RWPE1 (cell line): ENCODE measurements around the gene HELT.
"Not testable (repeated sequence)": the region's sequence is repeated elsewhere in the genome, so short reads cannot be mapped to it uniquely, and the experiment has no call there.

Source experiments
- CTCF ChIA-PET: fragments of 350-600 bp; sonication (Branson Sonifier 250); formaldehyde crosslinking; extraction: SDS; loops from one replicate; lab custom pipeline; 2021; lab: Yijun Ruan, JAX
- POLR2A ChIA-PET: fragments of 400-600 bp; formaldehyde crosslinking; extraction: SDS; loops from one replicate; lab custom pipeline; 2020; ENCODE audit warnings: antibody characterized with exemption; ENCODE audit not compliant: low non-redundant PET; lab: Yijun Ruan, JAX
- DNase-seq: peaks from one replicate; pipeline ENCODE4 v3.0.0; 2012; ENCODE audit warnings: low spot score
- H3K27ac ChIP-seq: fragments of 450-650 bp; 2 replicates; pipeline ENCODE4 v1.5.1; 2017
- TF ChIP-seq, protein P1 (sequence below): fragments of 450-650 bp; conservative IDR thresholded peaks from 2 replicates; pipeline ENCODE4 v1.5.1; 2017; ENCODE audit warnings: low read depth, mild to moderate bottlenecking

HELT gene

DNA sequence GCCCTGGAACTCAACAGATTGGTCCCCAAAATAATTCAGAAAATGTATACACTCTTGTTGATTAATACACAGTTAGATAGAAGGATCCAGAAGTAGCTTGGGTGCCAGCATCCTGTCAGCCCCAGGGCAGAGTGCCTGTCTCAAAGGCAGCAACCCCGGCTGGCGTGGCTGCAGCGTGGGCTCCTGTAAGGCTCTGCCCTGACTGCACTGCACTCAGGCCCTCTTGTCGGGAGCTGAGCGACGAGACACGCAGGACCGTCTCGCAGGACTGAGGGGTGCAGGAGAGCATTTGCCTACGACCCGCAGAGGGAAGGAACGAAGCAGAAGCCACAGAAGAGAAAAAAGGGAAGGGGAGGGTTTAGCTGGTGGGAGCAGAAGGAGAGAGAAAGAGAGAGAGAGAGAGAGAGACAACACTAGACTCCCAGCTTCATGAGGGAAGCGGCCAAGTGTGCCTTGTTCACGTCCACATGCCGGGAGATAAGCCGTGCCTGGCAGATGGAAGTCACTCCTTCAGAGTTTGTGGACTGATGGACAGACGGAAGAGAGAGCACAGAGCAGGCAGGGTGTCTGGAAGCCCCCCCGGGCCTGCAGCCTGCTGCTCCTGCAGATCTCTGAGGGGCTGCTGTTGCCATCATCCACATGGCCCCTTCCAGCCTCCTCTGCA lies 38.7 kb upstream of the HELT start:
- ChIA-PET POLR2A (no interaction called here), CTCF (no interaction called here)
- H3K27ac ChIP-seq: no peak overlapping the region
- DNase-seq: no peak
- TF ChIP-seq, protein P1, sequence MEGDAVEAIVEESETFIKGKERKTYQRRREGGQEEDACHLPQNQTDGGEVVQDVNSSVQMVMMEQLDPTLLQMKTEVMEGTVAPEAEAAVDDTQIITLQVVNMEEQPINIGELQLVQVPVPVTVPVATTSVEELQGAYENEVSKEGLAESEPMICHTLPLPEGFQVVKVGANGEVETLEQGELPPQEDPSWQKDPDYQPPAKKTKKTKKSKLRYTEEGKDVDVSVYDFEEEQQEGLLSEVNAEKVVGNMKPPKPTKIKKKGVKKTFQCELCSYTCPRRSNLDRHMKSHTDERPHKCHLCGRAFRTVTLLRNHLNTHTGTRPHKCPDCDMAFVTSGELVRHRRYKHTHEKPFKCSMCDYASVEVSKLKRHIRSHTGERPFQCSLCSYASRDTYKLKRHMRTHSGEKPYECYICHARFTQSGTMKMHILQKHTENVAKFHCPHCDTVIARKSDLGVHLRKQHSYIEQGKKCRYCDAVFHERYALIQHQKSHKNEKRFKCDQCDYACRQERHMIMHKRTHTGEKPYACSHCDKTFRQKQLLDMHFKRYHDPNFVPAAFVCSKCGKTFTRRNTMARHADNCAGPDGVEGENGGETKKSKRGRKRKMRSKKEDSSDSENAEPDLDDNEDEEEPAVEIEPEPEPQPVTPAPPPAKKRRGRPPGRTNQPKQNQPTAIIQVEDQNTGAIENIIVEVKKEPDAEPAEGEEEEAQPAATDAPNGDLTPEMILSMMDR: no peak

DNA sequence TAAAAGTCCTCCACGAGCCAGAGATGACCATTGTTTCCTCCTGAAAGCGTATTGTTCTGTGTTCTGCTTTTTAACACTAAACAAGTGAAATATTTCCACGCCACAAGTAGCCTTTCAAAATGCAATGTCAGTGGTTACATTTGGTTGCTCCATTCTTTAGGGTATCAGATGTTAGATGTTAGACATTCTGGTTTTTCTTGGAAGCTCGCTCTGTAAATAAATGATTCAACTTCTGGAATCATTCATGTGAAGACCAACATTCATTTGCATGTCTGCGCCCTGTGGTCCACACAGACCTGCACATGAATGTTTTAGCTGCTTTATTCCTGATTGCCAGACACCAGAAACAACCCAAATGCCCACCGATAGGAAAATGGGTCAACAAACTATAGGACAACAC lies 38.0 kb upstream of the HELT start:
- TF ChIP-seq, protein P1: no peak
- DNase-seq: no peak
- no peak overlapping the region for H3K27ac ChIP-seq
- ChIA-PET CTCF (no interaction called here), POLR2A (no interaction called here)

DNA sequence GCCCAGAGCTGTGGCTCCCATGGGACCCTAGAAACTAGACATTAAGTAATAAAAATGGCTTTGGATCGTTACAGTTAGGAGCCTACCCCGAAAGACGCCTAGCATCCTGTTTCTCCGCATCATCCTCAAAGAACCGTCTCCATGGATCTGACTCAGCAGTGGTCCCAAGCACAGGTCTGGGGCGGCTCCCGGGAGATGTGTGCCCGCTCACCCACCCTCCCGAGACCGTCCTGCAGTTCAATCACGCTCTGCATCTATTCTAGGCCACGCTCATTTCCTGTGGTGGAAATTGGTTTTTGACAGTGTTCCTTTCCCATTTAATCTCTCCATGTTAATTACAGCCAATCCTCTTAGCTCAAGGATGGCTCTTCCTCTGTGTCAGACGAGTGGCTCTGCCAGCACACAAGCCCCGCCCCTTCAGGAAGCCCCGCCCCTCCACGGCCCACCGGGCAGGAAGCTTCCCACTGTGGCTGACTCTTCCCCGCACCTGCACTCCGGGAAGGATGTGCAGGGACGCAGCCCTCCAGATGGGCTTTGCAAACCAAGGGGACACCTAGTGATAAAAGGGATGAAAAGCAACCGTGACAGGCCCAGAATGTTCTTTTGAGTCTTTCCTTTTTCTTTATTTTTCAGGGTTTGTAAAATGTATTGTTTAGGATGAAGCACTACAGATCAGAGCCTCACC lies 34.5 kb upstream of the HELT start:
- DNase-seq: peak; percentile 50
- TF ChIP-seq, protein P1: peak; percentile 24; the same call in 1 of the 2 replicates
- ChIA-PET POLR2A (no interaction called here), CTCF (interaction anchor here (0.5 to 1.4 kb wide), 9 partner anchors 9 to 627 kb away, joined by 3 to 6 read pairs (median 5); no protein-coding TSS in a partner anchor)
- no peak overlapping the region for H3K27ac ChIP-seq

DNA sequence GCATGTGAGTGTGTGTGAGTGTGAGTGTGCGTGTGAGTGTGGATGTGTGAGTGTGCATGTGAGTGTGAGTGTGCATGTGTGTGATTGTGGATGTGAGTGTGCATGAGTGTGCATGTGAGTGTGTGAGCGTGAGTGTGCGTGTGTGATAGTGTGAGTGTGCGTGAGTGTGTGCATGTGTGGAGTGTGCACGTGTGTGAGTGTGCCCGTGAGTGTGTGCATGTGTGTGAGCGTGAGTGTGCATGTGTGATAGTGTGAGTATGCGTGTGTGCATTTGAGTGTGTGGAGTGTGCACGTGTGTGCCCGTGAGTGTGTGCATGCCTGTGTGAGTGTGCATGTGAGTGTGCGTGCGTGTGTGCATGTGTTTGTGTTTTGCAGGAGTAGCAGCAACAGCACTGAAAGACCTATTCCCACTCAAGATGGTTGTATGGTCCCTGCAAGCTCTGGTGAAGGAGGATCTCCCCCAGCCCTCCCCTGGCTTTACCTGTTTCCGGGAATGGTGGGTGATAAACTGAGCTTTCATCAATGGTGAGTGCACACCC lies 30.7 kb upstream of the HELT start:
- no peak overlapping the region for H3K27ac ChIP-seq
- ChIA-PET CTCF (no interaction called here), POLR2A (no interaction called here)

DNA sequence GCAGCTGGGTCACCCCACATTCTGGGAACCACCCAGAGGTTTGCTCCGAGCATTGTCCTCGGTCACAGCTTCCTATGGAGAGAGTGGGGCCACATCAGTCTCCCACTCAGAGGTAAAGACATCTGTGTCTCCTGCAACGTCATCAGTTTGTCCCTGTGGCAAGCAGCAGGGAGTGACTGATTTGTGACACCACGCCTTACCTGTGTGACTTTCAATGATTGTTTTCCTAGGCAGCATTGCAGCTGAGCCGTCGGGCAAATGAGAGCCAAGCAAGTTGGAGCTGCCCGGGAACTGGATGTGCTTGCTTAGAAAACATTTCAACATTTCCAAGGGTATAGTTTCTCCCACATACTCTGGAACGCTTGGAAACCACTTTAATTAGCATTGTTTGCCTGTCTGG lies 29.7 kb upstream of the HELT start:
- CTCF ChIA-PET: interaction anchor here (0.5 kb wide), 1 partner anchor 84 kb away, joined by 3 read pairs; no protein-coding TSS in a partner anchor
- POLR2A ChIA-PET: no interaction called here
- H3K27ac ChIP-seq: no peak overlapping the region
- DNase-seq: no peak
- TF ChIP-seq, protein P1: no peak

More for the DNA sequence above, 30.7 kb upstream of the HELT start:
- TF ChIP-seq, protein P1: no peak
- DNase-seq: no peak

DNA sequence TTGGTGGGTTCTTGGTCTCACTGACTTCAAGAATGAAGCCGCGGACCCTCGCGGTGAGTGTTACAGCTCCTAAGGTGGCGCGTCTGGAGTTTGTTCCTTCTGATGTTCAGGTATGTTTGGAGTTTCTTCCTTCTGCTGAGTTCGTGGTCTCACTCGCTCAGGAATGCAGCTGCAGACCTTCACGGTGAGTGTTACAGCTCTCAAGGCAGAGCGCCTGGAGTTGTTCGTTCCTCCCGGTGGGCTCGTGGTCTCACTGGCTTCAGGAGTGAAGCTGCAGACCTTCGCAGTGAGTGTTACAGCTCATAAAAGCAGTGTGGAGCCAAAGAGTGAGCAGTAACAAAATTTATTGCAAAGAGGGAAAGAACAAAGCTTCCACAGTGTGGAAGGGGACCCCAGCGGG lies 29.0 kb upstream of the HELT start:
- POLR2A ChIA-PET, CTCF ChIA-PET, DNase-seq, H3K27ac ChIP-seq: not testable (repeated sequence)

DNA sequence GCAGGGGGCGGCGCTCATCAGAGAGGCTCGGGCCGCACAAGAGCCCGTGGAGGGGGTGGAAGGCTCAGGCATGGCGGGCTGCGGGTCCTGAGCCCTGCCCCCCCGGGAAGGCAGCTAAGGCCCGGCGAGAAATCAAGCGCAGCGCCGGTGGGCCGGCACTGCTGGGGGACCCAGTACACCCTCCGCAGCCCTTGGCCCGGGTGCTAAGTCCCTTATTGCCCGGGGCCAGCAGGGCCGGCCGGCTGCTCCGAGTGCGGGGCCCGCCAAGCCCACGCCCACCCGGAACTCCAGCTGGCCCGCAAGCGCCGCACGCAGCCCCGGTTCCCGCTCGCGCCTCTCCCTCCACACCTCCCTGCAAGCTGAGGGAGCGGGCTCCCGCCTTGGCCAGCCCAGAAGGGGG lies 28.2 kb upstream of the HELT start:
- POLR2A ChIA-PET, DNase-seq, H3K27ac ChIP-seq: not testable (repeated sequence)
- CTCF ChIA-PET: interaction anchor here (0.7 kb wide), 1 partner anchor 86 kb away, joined by 4 read pairs; no protein-coding TSS in a partner anchor
